ENCODE measurements around the gene THAP8.

DNA sequence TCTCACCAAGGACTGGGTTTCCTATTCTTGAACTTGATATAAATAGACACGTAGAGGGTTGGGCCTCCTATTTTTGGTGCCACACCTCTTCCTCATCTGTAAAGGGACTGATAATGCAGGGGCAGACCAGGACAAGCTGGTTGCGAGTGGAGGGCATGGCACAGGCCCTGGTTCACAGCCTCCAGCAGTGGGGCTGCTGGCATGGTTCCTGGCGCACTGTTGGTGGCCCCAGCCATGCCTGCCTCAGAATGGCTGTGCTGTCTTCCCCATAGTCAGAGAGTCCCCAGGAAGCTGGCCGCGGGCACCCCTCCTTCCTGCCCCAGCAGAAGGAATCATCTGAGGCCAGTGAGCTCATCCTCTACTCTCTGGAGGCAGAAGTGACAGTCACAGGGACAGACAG, 46.4 kb upstream of the THAP8 start:
- TF ChIP-seq TEAD1 (CRISPR knock-in tag; IDR thresholded peaks at IDR 0.05): no peak
- no peak for TF ChIP-seq FOXJ3 (CRISPR knock-in tag; IDR thresholded peaks at IDR 0.05; ENCODE audit: borderline replicate concordance)
- TF ChIP-seq NR3C1 (CRISPR knock-in tag; conservative IDR thresholded peaks at IDR 0.05; ENCODE audit: low read depth): no peak
- TF ChIP-seq, protein P1, sequence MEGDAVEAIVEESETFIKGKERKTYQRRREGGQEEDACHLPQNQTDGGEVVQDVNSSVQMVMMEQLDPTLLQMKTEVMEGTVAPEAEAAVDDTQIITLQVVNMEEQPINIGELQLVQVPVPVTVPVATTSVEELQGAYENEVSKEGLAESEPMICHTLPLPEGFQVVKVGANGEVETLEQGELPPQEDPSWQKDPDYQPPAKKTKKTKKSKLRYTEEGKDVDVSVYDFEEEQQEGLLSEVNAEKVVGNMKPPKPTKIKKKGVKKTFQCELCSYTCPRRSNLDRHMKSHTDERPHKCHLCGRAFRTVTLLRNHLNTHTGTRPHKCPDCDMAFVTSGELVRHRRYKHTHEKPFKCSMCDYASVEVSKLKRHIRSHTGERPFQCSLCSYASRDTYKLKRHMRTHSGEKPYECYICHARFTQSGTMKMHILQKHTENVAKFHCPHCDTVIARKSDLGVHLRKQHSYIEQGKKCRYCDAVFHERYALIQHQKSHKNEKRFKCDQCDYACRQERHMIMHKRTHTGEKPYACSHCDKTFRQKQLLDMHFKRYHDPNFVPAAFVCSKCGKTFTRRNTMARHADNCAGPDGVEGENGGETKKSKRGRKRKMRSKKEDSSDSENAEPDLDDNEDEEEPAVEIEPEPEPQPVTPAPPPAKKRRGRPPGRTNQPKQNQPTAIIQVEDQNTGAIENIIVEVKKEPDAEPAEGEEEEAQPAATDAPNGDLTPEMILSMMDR (IDR thresholded peaks at IDR 0.05): no peak
- no peak for TF ChIP-seq TP53 (CRISPR knock-in tag; IDR thresholded peaks at IDR 0.05)

Data from WTC11 (cell line).